Adipocyte (in vitro differentiated cells): ENCODE results near the gene MIPEP.

Experiments
- DNase-seq: peaks from one replicate; pipeline ENCODE4 v3.0.0-alpha.2; 2015; ENCODE audit warnings: low read depth
- H3K27me3 ChIP-seq: replicated peaks from 2 replicates; pipeline ENCODE4 v1.7.0; 2013; ENCODE audit warnings: mild to moderate bottlenecking, low read length, moderate library complexity; ENCODE audit not compliant: control insufficient read depth, insufficient read depth
- H3K36me3 ChIP-seq: 2 replicates; pipeline ENCODE4 v1.7.0; 2013; ENCODE audit warnings: low read length, mild to moderate bottlenecking, moderate library complexity; ENCODE audit not compliant: control insufficient read depth, insufficient read depth, severe bottlenecking
- H3K4me1 ChIP-seq: 2 replicates; pipeline ENCODE4 v1.7.0; 2013; ENCODE audit warnings: mild to moderate bottlenecking, low read length, moderate library complexity; ENCODE audit not compliant: control insufficient read depth, insufficient read depth
- H3K4me3 ChIP-seq: 2 replicates; pipeline ENCODE4 v1.7.0; 2013; ENCODE audit warnings: mild to moderate bottlenecking, low read length, moderate library complexity
- H3K9ac ChIP-seq: 2 replicates; pipeline ENCODE4 v1.7.0; 2013; ENCODE audit warnings: mild to moderate bottlenecking, low read length, moderate library complexity
- H3K9me3 ChIP-seq: 2 replicates; pipeline ENCODE4 v1.7.0; 2013; ENCODE audit warnings: mild to moderate bottlenecking, low read length, moderate library complexity; ENCODE audit not compliant: control insufficient read depth

The MIPEP gene

GRCh38 chr13:23888658-23889614 is at the start of gene MIPEP:
Gene MIPEP (minus strand): TSS chr13:23889400. CDS start chr13:23889320, 80 bp downstream.
- Histone ChIP-seq H3K4me3 (peak within 1 kb of the TSS; percentile 92), H3K9me3 (no peaks in the 10 kb centered on the region), H3K9ac (peak within 1 kb of the TSS; percentile 88), H3K4me1 (peaks cover 10% of the 10 kb centered on the region), H3K27me3 (no peaks in the 10 kb centered on the region), H3K36me3 (peaks cover 8% of the 10 kb centered on the region)
- DNase-seq = peak; percentile 98

GRCh38 chr13:23934520-23934919 is 45.3 kb upstream of the MIPEP start:
- H3K4me3 ChIP-seq = no peak overlapping the region
- DNase-seq = peak; percentile 63
- no peak overlapping the region for H3K9ac ChIP-seq
- H3K36me3 ChIP-seq = no peaks in the 10 kb centered on the region
- H3K4me1 ChIP-seq = peaks cover 6% of the 10 kb centered on the region
- H3K9me3 ChIP-seq = peaks cover 8% of the 10 kb centered on the region
- H3K27me3 ChIP-seq = no peaks in the 10 kb centered on the region

- Histone ChIP-seq H3K9ac (no peak overlapping the region), H3K36me3 (no peaks in the 10 kb centered on the region), H3K27me3 (no peaks in the 10 kb centered on the region), H3K4me3 (no peak overlapping the region), H3K9me3 (no peaks in the 10 kb centered on the region), H3K4me1 (peaks cover 6% of the 10 kb centered on the region)
- DNase-seq = peak; percentile 60
Observed at GRCh38 chr13:23928985-23929384, 39.8 kb upstream of the MIPEP start.

- no peak for DNase-seq
- no peaks in the 10 kb centered on the region for H3K9me3 ChIP-seq
- H3K36me3 ChIP-seq = no peaks in the 10 kb centered on the region
- no peak overlapping the region for H3K4me3 ChIP-seq
- no peaks in the 10 kb centered on the region for H3K4me1 ChIP-seq
- H3K27me3 ChIP-seq = peaks cover 9% of the 10 kb centered on the region
- H3K9ac ChIP-seq = no peak overlapping the region
Observed at GRCh38 chr13:23923031-23923430, 33.8 kb upstream of the MIPEP start.

- no peaks in the 10 kb centered on the region for H3K36me3 ChIP-seq
- H3K4me3 ChIP-seq = no peak overlapping the region
- H3K4me1 ChIP-seq = no peaks in the 10 kb centered on the region
- DNase-seq = no peak
- peaks cover 12% of the 10 kb centered on the region for H3K27me3 ChIP-seq
- no peak overlapping the region for H3K9ac ChIP-seq
- H3K9me3 ChIP-seq = peaks cover 8% of the 10 kb centered on the region
Observed at GRCh38 chr13:23922005-23922932, 33.1 kb upstream of the MIPEP start.

GRCh38 chr13:23921451-23921888 is 32.3 kb upstream of the MIPEP start:
- Histone ChIP-seq H3K9me3 (peaks cover 8% of the 10 kb centered on the region), H3K27me3 (peaks cover 12% of the 10 kb centered on the region), H3K9ac (no peak overlapping the region), H3K4me1 (no peaks in the 10 kb centered on the region), H3K36me3 (no peaks in the 10 kb centered on the region), H3K4me3 (no peak overlapping the region)
- DNase-seq = peak; percentile 84

GRCh38 chr13:23919006-23919405 is 29.8 kb upstream of the MIPEP start:
- Histone ChIP-seq H3K36me3 (no peaks in the 10 kb centered on the region), H3K4me3 (no peak overlapping the region), H3K9ac (no peak overlapping the region), H3K9me3 (peaks cover 8% of the 10 kb centered on the region), H3K4me1 (no peaks in the 10 kb centered on the region), H3K27me3 (peaks cover 12% of the 10 kb centered on the region)
- no peak for DNase-seq

GRCh38 chr13:23918208-23918607 is 29.0 kb upstream of the MIPEP start:
- H3K27me3 ChIP-seq = peaks cover 12% of the 10 kb centered on the region
- no peak overlapping the region for H3K9ac ChIP-seq
- DNase-seq = no peak
- H3K4me1 ChIP-seq = no peaks in the 10 kb centered on the region
- no peaks in the 10 kb centered on the region for H3K36me3 ChIP-seq
- H3K9me3 ChIP-seq = peaks cover 8% of the 10 kb centered on the region
- no peak overlapping the region for H3K4me3 ChIP-seq

GRCh38 chr13:23915308-23915707 is 26.1 kb upstream of the MIPEP start:
- no peak overlapping the region for H3K4me3 ChIP-seq

GRCh38 chr13:23912469-23912868 is 23.3 kb upstream of the MIPEP start:
- Histone ChIP-seq H3K36me3 (no peaks in the 10 kb centered on the region), H3K9me3 (peaks cover 3% of the 10 kb centered on the region), H3K27me3 (no peaks in the 10 kb centered on the region), H3K4me3 (no peak overlapping the region), H3K9ac (no peak overlapping the region), H3K4me1 (no peaks in the 10 kb centered on the region)
- DNase-seq = no peak

More at GRCh38 chr13:23915308-23915707, 26.1 kb upstream of the MIPEP start:
- Histone ChIP-seq H3K4me1 (no peaks in the 10 kb centered on the region), H3K9me3 (peaks cover 8% of the 10 kb centered on the region), H3K27me3 (peaks cover 12% of the 10 kb centered on the region), H3K36me3 (no peaks in the 10 kb centered on the region), H3K9ac (no peak overlapping the region)
- DNase-seq = no peak

GRCh38 chr13:23909606-23910005 is 20.4 kb upstream of the MIPEP start:
- no peaks in the 10 kb centered on the region for H3K4me1 ChIP-seq
- no peaks in the 10 kb centered on the region for H3K36me3 ChIP-seq
- H3K27me3 ChIP-seq = no peaks in the 10 kb centered on the region
- H3K4me3 ChIP-seq = no peak overlapping the region
- no peaks in the 10 kb centered on the region for H3K9me3 ChIP-seq
- H3K9ac ChIP-seq = no peak overlapping the region
- no peak for DNase-seq
